HepG2 (cell line): ENCODE data around the gene MRPL34. TPM values are rescaled to one million over a fixed set of nuclear protein-coding genes. Genes with fewer than 3 reads are reported as not detected.
A peak's percentile ranks its signal among the peaks of the same experiment; 100 is the strongest.

ENCODE experiments used
- ADNP ChIP-seq: sonication (generic); formaldehyde crosslinking; IDR thresholded peaks from 2 replicates; pipeline ENCODE4 v1.4.0; 2020; ENCODE audit warnings: missing genetic modification reagents
- ATF7 ChIP-seq, 2 experiments: fragments of 450-650 bp in 1 of 2; sonication (generic) in 1 of 2; formaldehyde crosslinking in 1 of 2; IDR thresholded peaks; 2 replicates each; pipeline versions ENCODE4 v1.4.0 to v1.6.1; 2016 to 2020; ENCODE audit warnings: antibody characterized with exemption in 1 of 2, mild to moderate bottlenecking in 1 of 2, missing genetic modification reagents in 1 of 2
- GPN1 ChIP-seq: sonication (generic); formaldehyde crosslinking; IDR thresholded peaks from 2 replicates; pipeline ENCODE4 v1.5.1; 2020; ENCODE audit warnings: missing genetic modification reagents, borderline replicate concordance
- HDAC1 ChIP-seq: sonication (generic); formaldehyde crosslinking; IDR thresholded peaks from 2 replicates; pipeline ENCODE4 v1.5.1; 2020; ENCODE audit warnings: mild to moderate bottlenecking, missing genetic modification reagents
- KDM4B ChIP-seq: sonication (generic); formaldehyde crosslinking; IDR thresholded peaks from 2 replicates; pipeline ENCODE4 v1.4.0; 2020; ENCODE audit warnings: missing genetic modification reagents
- MBD4 ChIP-seq: IDR thresholded peaks from 2 replicates; pipeline ENCODE4 v1.6.1; 2012; ENCODE audit warnings: low read length, inconsistent platforms, borderline replicate concordance
- ZNF143 ChIP-seq: sonication (generic); formaldehyde crosslinking; IDR thresholded peaks from 2 replicates; pipeline ENCODE4 v1.4.0; 2020; ENCODE audit warnings: missing genetic modification reagents
- ZNF24 ChIP-seq: fragments of 450-650 bp; IDR thresholded peaks from 2 replicates; pipeline ENCODE4 v1.6.1; 2017; ENCODE audit warnings: antibody characterized with exemption, mild to moderate bottlenecking
- ZNF615 ChIP-seq: sonication (generic); formaldehyde crosslinking; IDR thresholded peaks from 2 replicates; pipeline ENCODE4 v1.5.0; 2020; ENCODE audit warnings: mild to moderate bottlenecking, missing genetic modification reagents, borderline replicate concordance
- ZNF660 ChIP-seq: sonication (generic); formaldehyde crosslinking; IDR thresholded peaks from 2 replicates; pipeline ENCODE4 v1.5.1; 2020; ENCODE audit warnings: mild to moderate bottlenecking, low read depth, missing genetic modification reagents, borderline replicate concordance
- polyA plus RNA-seq, 8 experiments: library from polyadenylated mRNA; depleted of rRNA in 3 of 8; stranded (reverse) in 7 of 8; unstranded in 1 of 8; fragments of >200 nt; fragmentation: Illumina TruSeq in 4 of 8; extraction: Trizol in 4 of 8; gene quantifications; 2 replicates each; pipeline versions ENCODE4 v1.2.1 to v1.2.3, GENCODE V29; 2011 to 2016; ENCODE audit warnings: low read depth in 4 of 8, missing spikeins in 1 of 8, mixed read lengths in 1 of 8; ENCODE audit not compliant: insufficient read depth in 1 of 8
- total RNA-seq, 5 experiments: library from RNA; depleted of rRNA; stranded (reverse); fragments of >200 nt; fragmentation: Illumina TruSeq; extraction: Trizol; gene quantifications; 2 replicates each; pipeline ENCODE4 v1.2.3, GENCODE V29; 2016; ENCODE audit warnings: low read depth in 1 of 5
- TF ChIP-seq, protein P1 (sequence below): sonication (generic); formaldehyde crosslinking; IDR thresholded peaks from 2 replicates; pipeline ENCODE4 v1.8.0; 2022; ENCODE audit warnings: low read depth, missing genetic modification reagents
- TF ChIP-seq, protein P2 (sequence below): sonication (generic); formaldehyde crosslinking; IDR thresholded peaks from 2 replicates; pipeline ENCODE4 v1.9.0; 2021; ENCODE audit warnings: mild to moderate bottlenecking, missing genetic modification reagents
- TF ChIP-seq, protein P3 (sequence below): IDR thresholded peaks from 2 replicates; pipeline ENCODE4 v1.6.1; 2016; ENCODE audit warnings: mild to moderate bottlenecking
- TF ChIP-seq, protein P4 (sequence below): IDR thresholded peaks from 2 replicates; pipeline ENCODE4 v1.6.1; 2016; ENCODE audit warnings: missing genetic modification reagents, missing compliant biosample characterization
- TF ChIP-seq, protein P5 (sequence below): sonication (generic); formaldehyde crosslinking; conservative IDR thresholded peaks from 2 replicates; pipeline ENCODE4 v1.8.0; 2022; ENCODE audit warnings: low read depth, missing genetic modification reagents

MRPL34 gene
- total and polyA plus RNA-seq, 2 of the 13 experiments (the other 11 are each of a cell fraction or from before 2014, with no cell fraction given), result 74.0 to 77.3 TPM

DNA sequence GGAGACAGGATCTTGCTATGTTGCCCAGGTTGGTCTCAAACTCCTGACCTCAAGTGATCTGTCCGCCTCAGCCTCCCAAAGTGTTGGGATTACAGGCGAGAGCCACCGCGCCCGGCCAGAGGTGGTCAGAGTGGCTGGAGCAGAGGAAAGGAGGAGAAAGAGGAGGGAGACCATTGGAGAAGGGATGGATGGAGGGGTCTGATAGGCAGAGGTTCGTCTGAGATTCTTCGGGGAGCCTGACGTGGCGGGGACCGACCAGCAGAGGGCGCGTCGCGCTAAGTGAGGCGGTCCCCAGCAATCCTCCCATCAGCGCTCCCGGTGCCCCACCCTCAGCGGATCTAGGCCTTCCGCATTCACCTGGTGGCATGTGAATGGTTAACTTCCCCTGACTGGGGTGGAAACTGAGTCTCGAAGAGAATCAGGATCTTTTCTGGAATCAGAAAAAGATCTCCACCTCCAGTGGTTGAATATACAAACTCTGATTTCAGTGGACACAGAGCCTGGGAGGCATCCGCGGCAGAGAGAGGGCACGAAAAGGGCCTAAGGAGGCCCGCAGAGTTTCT is 40.5 kb downstream of the MRPL34 start (continued):
- TF ChIP-seq GPN1 (CRISPR knock-in tag) (no peak), ATF7 (IDR thresholded peaks at IDR 0.05) (no peak), ATF7 (CRISPR knock-in tag; IDR thresholded peaks at IDR 0.05) (no peak), ZNF615 (CRISPR knock-in tag) (no peak), ZNF143 (CRISPR knock-in tag) (0 out of 2 replicates have a peak, but pooled peaks have one; percentile 38), ZNF660 (CRISPR knock-in tag) (no peak), ADNP (CRISPR knock-in tag) (no peak), KDM4B (CRISPR knock-in tag) (no peak), MBD4 (no peak), ZNF24 (no peak), HDAC1 (no peak)
- TF ChIP-seq, protein P1, sequence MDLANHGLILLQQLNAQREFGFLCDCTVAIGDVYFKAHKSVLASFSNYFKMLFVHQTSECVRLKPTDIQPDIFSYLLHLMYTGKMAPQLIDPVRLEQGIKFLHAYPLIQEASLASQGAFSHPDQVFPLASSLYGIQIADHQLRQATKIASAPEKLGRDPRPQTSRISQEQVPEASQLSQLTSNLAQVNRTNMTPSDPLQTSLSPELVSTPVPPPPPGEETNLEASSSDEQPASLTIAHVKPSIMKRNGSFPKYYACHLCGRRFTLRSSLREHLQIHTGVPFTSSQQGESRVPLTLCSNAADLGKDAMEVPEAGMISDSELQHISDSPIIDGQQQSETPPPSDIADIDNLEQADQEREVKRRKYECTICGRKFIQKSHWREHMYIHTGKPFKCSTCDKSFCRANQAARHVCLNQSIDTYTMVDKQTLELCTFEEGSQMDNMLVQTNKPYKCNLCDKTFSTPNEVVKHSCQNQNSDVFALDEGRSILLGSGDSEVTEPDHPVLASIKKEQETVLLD (CRISPR knock-in tag), result no peak
- TF ChIP-seq, protein P2, sequence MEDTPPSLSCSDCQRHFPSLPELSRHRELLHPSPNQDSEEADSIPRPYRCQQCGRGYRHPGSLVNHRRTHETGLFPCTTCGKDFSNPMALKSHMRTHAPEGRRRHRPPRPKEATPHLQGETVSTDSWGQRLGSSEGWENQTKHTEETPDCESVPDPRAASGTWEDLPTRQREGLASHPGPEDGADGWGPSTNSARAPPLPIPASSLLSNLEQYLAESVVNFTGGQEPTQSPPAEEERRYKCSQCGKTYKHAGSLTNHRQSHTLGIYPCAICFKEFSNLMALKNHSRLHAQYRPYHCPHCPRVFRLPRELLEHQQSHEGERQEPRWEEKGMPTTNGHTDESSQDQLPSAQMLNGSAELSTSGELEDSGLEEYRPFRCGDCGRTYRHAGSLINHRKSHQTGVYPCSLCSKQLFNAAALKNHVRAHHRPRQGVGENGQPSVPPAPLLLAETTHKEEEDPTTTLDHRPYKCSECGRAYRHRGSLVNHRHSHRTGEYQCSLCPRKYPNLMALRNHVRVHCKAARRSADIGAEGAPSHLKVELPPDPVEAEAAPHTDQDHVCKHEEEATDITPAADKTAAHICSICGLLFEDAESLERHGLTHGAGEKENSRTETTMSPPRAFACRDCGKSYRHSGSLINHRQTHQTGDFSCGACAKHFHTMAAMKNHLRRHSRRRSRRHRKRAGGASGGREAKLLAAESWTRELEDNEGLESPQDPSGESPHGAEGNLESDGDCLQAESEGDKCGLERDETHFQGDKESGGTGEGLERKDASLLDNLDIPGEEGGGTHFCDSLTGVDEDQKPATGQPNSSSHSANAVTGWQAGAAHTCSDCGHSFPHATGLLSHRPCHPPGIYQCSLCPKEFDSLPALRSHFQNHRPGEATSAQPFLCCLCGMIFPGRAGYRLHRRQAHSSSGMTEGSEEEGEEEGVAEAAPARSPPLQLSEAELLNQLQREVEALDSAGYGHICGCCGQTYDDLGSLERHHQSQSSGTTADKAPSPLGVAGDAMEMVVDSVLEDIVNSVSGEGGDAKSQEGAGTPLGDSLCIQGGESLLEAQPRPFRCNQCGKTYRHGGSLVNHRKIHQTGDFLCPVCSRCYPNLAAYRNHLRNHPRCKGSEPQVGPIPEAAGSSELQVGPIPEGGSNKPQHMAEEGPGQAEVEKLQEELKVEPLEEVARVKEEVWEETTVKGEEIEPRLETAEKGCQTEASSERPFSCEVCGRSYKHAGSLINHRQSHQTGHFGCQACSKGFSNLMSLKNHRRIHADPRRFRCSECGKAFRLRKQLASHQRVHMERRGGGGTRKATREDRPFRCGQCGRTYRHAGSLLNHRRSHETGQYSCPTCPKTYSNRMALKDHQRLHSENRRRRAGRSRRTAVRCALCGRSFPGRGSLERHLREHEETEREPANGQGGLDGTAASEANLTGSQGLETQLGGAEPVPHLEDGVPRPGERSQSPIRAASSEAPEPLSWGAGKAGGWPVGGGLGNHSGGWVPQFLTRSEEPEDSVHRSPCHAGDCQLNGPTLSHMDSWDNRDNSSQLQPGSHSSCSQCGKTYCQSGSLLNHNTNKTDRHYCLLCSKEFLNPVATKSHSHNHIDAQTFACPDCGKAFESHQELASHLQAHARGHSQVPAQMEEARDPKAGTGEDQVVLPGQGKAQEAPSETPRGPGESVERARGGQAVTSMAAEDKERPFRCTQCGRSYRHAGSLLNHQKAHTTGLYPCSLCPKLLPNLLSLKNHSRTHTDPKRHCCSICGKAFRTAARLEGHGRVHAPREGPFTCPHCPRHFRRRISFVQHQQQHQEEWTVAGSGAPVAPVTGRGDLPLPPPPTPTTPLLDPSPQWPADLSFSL (CRISPR knock-in tag), result no peak
- TF ChIP-seq, protein P3, sequence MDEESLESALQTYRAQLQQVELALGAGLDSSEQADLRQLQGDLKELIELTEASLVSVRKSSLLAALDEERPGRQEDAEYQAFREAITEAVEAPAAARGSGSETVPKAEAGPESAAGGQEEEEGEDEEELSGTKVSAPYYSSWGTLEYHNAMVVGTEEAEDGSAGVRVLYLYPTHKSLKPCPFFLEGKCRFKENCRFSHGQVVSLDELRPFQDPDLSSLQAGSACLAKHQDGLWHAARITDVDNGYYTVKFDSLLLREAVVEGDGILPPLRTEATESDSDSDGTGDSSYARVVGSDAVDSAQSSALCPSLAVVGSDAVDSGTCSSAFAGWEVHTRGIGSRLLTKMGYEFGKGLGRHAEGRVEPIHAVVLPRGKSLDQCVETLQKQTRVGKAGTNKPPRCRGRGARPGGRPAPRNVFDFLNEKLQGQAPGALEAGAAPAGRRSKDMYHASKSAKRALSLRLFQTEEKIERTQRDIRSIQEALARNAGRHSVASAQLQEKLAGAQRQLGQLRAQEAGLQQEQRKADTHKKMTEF (CRISPR knock-in tag), result no peak
- TF ChIP-seq, protein P4, sequence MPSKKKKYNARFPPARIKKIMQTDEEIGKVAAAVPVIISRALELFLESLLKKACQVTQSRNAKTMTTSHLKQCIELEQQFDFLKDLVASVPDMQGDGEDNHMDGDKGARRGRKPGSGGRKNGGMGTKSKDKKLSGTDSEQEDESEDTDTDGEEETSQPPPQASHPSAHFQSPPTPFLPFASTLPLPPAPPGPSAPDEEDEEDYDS (CRISPR knock-in tag), result no peak
- TF ChIP-seq, protein P5, sequence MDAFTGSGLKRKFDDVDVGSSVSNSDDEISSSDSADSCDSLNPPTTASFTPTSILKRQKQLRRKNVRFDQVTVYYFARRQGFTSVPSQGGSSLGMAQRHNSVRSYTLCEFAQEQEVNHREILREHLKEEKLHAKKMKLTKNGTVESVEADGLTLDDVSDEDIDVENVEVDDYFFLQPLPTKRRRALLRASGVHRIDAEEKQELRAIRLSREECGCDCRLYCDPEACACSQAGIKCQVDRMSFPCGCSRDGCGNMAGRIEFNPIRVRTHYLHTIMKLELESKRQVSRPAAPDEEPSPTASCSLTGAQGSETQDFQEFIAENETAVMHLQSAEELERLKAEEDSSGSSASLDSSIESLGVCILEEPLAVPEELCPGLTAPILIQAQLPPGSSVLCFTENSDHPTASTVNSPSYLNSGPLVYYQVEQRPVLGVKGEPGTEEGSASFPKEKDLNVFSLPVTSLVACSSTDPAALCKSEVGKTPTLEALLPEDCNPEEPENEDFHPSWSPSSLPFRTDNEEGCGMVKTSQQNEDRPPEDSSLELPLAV (CRISPR knock-in tag), result no peak
